GM23338 (cell line): ENCODE measurements around the gene OR52R1. TPM values are rescaled to one million over a fixed set of nuclear protein-coding genes. Genes with fewer than 3 reads are reported as not detected.

Experiments used
- ATAC-seq: fragments of 200-7000 bp; cut with Tn5 transposase; 3 replicates; pipeline ENCODE4 v1.9.1; 2020
- DNase-seq: peaks from one replicate; pipeline ENCODE4 v3.0.0-alpha.2; 2015; ENCODE audit warnings: low spot score
- H2AFZ ChIP-seq: fragments of 200-600 bp; sonication (generic); 2 replicates; pipeline ENCODE4 v1.8.0; 2016; ENCODE audit warnings: antibody characterized with exemption, mild to moderate bottlenecking, moderate library complexity
- H3F3A ChIP-seq: fragments of 200-600 bp; sonication (generic); replicated peaks from 2 replicates; pipeline ENCODE4 v1.8.0; 2017; ENCODE audit warnings: antibody characterized with exemption, mixed run types, low read depth
- H3K27ac ChIP-seq: fragments of 200-600 bp; sonication (generic); 2 replicates; pipeline ENCODE4 v1.6.1; 2016; ENCODE audit warnings: low read depth
- H3K27me3 ChIP-seq: fragments of 200-600 bp; sonication (generic); 2 replicates; pipeline ENCODE4 v1.8.0; 2016; ENCODE audit warnings: mild to moderate bottlenecking, mixed run types, moderate library complexity; ENCODE audit not compliant: insufficient read depth
- H3K36me3 ChIP-seq: fragments of 200-600 bp; sonication (generic); 2 replicates; pipeline ENCODE4 v1.8.0; 2016; ENCODE audit warnings: mild to moderate bottlenecking; ENCODE audit not compliant: insufficient read depth
- H3K4me1 ChIP-seq: fragments of 200-600 bp; sonication (generic); 2 replicates; pipeline ENCODE4 v1.8.0; 2016; ENCODE audit warnings: mild to moderate bottlenecking, moderate library complexity; ENCODE audit not compliant: insufficient read depth
- H3K4me2 ChIP-seq: fragments of 200-600 bp; sonication (generic); 2 replicates; pipeline ENCODE4 v1.7.1; 2017; ENCODE audit warnings: mixed run types
- H3K4me3 ChIP-seq: fragments of 200-600 bp; sonication (generic); 2 replicates; pipeline ENCODE4 v1.6.1; 2016; ENCODE audit warnings: mixed run types
- H3K79me2 ChIP-seq: fragments of 200-600 bp; sonication (generic); replicated peaks from 2 replicates; pipeline ENCODE4 v1.8.0; 2017; ENCODE audit warnings: mild to moderate bottlenecking; ENCODE audit not compliant: insufficient read depth
- H3K9me2 ChIP-seq: fragments of 200-600 bp; sonication (generic); 2 replicates; pipeline ENCODE4 v1.8.0; 2017; ENCODE audit not compliant: insufficient read depth
- H4K20me1 ChIP-seq: fragments of 200-600 bp; sonication (generic); replicated peaks from 2 replicates; pipeline ENCODE4 v1.8.0; 2017; ENCODE audit warnings: mild to moderate bottlenecking; ENCODE audit not compliant: insufficient read depth
- H3K27ac Mint-ChIP-seq: 2 replicates; pipeline ENCODE4 v1.8.0; 2020; ENCODE audit warnings: inconsistent platforms, mild to moderate bottlenecking, moderate library complexity, mixed read lengths
- H3K27me3 Mint-ChIP-seq: 3 replicates; pipeline ENCODE4 v1.8.0; 2022; ENCODE audit warnings: low read depth, mild to moderate bottlenecking, moderate library complexity, mixed read lengths, inconsistent platforms; ENCODE audit not compliant: insufficient read depth, poor library complexity
- H3K36me3 Mint-ChIP-seq: 3 replicates; pipeline ENCODE4 v1.8.0; 2021; ENCODE audit warnings: low read depth, mild to moderate bottlenecking, inconsistent platforms, moderate library complexity, mixed read lengths
- H3K4me1 Mint-ChIP-seq: 3 replicates; pipeline ENCODE4 v1.8.0; 2020; ENCODE audit warnings: mild to moderate bottlenecking, inconsistent platforms, mixed read lengths
- H3K4me3 Mint-ChIP-seq: 3 replicates; pipeline ENCODE4 v1.8.0; 2021; ENCODE audit warnings: moderate library complexity, mild to moderate bottlenecking, inconsistent platforms, mixed read lengths
- H3K9me3 Mint-ChIP-seq: 3 replicates; pipeline ENCODE4 v1.8.0; 2020; ENCODE audit warnings: moderate library complexity, mild to moderate bottlenecking, inconsistent platforms, mixed read lengths
- CREB1 ChIP-seq: fragments of 250-450 bp; sonication (Bioruptor Pico); IDR thresholded peaks from 2 replicates; pipeline ENCODE4 v1.5.0; 2020; ENCODE audit warnings: low read depth, mild to moderate bottlenecking, moderate library complexity
- EZH2 ChIP-seq: fragments of 200-600 bp; sonication (generic); IDR thresholded peaks from one replicate; pipeline ENCODE4 v1.8.0; 2017; ENCODE audit warnings: antibody characterized with exemption, mild to moderate bottlenecking, low read depth; ENCODE audit not compliant: unreplicated experiment
- EZH2phosphoT487 ChIP-seq: fragments of 200-600 bp; sonication (generic); IDR thresholded peaks from one replicate; pipeline ENCODE4 v1.8.1; 2018; ENCODE audit warnings: antibody characterized with exemption; ENCODE audit not compliant: unreplicated experiment
- JUNB ChIP-seq: IDR thresholded peaks from one replicate; pipeline ENCODE4 v1.6.1; 2016; ENCODE audit warnings: antibody characterized with exemption; ENCODE audit not compliant: unreplicated experiment
- NANOG ChIP-seq: IDR thresholded peaks from 2 replicates; pipeline ENCODE4 v1.6.1; 2016; ENCODE audit warnings: antibody characterized with exemption, borderline replicate concordance
- POLR2AphosphoS5 ChIP-seq: IDR thresholded peaks from 2 replicates; pipeline ENCODE4 v1.6.1; 2016; ENCODE audit warnings: antibody characterized with exemption, low read depth
- STAT1 ChIP-seq: IDR thresholded peaks from one replicate; pipeline ENCODE4 v1.6.1; 2016; ENCODE audit warnings: antibody characterized with exemption; ENCODE audit not compliant: unreplicated experiment
- ZNF114 ChIP-seq: fragments of 250-450 bp; sonication (Bioruptor Pico); IDR thresholded peaks from 2 replicates; pipeline ENCODE4 v1.5.0; 2020; ENCODE audit warnings: mild to moderate bottlenecking, moderate library complexity
- ZNF331 ChIP-seq: fragments of 250-450 bp; sonication (Bioruptor Pico); IDR thresholded peaks from 2 replicates; pipeline ENCODE4 v1.5.0; 2020; ENCODE audit warnings: low read depth, mild to moderate bottlenecking, moderate library complexity
- polyA plus RNA-seq: library from polyadenylated mRNA; unstranded; fragments of >200 nt; fragmentation: Nextera tagmentation; extraction: Ambion mirVana; gene quantifications from 2 replicates; pipeline ENCODE4 v1.2.1, GENCODE V29; 2016
- total RNA-seq: library from RNA; depleted of rRNA; stranded (reverse); fragments of >200 nt; shearing (Covaris generic); gene quantifications from 2 replicates; pipeline ENCODE4 v1.2.3, GENCODE V29; 2014
- TF ChIP-seq, protein P1 (sequence below), 2 experiments: fragments of 200-600 bp in 1 of 2; sonication (generic) in 1 of 2; conservative IDR thresholded peaks; 2 replicates each; pipeline versions ENCODE4 v1.5.1 to v1.6.1; 2016 to 2017; ENCODE audit warnings: antibody characterized with exemption in 2 of 2, low read depth in 2 of 2, mild to moderate bottlenecking in 2 of 2, moderate library complexity in 1 of 2
- TF ChIP-seq, protein P2 (sequence below): fragments of 250-450 bp; sonication (Bioruptor Pico); IDR thresholded peaks from 2 replicates; pipeline ENCODE4 v1.5.0; 2020; ENCODE audit warnings: mild to moderate bottlenecking, moderate library complexity
- TF ChIP-seq, protein P3 (sequence below): IDR thresholded peaks from 2 replicates; pipeline ENCODE4 v1.6.1; 2016; ENCODE audit warnings: antibody characterized with exemption
- TF ChIP-seq, protein P4 (sequence below): IDR thresholded peaks from one replicate; pipeline ENCODE4 v1.6.1; 2018; ENCODE audit warnings: antibody characterized with exemption; ENCODE audit not compliant: unreplicated experiment

OR52R1 gene
- total and polyA plus RNA-seq, 2 experiments from 2014 or later = not detected

DNA sequence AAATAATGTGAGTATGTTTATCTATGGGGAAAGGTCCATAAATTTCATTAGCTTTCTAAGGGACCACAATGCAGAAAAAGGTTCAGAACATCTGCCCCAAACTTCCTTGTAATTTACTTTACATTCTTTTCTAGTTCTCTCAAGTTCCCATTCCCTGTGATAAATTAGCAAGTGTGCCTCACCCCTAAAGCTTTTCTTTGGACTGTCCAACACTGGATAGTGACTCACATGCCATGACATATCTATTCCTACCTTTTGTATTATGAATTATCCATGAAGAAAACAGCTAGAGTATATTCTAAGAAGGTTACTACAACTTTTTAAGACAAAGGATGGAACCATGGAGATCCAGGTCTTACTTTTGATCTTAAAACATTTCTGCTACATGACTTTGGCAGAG is 36.1 kb downstream of the OR52R1 start (continued):
- TF ChIP-seq STAT1 = no peak
- TF ChIP-seq NANOG = no peak
- TF ChIP-seq CREB1 (CRISPR knock-in tag) = no peak
- TF ChIP-seq ZNF331 (CRISPR knock-in tag) = no peak
- no peak for TF ChIP-seq POLR2AphosphoS5

DNA sequence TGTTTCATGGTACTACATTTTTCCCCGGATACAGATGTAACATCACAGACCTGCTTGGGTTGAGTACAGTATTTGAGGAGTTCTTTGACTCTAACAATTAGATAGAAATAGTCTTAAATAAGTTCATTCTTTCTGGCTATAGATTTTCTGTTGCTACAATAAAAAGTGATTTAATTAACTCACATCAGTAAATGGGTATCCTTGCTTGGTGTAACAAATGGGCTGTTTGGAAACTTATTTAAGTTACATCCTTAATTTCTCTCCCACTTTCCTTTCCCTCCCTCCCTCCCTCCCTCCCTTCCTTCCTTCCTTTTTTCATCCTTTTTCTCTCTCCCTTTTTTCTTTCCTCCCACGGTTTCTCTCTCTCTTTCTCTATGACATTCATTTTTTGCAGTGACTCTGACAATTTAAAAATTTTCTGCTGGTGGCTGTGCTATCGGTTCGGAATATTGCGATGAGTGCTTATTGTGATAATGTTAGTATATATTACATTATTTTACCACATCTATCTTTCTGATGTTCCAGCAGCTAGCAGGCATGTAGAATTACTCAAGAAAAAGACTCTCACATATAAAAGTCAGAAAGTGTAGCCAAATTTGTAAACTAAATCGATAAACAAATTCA is 37.6 kb downstream of the OR52R1 start:
- no peaks in the 10 kb centered on the region for H3K4me1 Mint-ChIP-seq
- no peak overlapping the region for H3K27ac Mint-ChIP-seq
- H3K36me3 Mint-ChIP-seq = no peaks in the 10 kb centered on the region
- no peaks in the 10 kb centered on the region for H3K27me3 Mint-ChIP-seq
- H3K4me3 ChIP-seq = no peak overlapping the region
- H3K9me2 ChIP-seq = no peaks in the 10 kb centered on the region; the same call in 1 of the 2 replicates
- no peaks in the 10 kb centered on the region for H3K27me3 ChIP-seq
- H3K27ac ChIP-seq = no peak overlapping the region
- H3K9me3 Mint-ChIP-seq = no peaks in the 10 kb centered on the region
- H2AFZ ChIP-seq = no peak overlapping the region
- ATAC-seq (no peak), DNase-seq (no peak)
- H3K36me3 ChIP-seq = no peaks in the 10 kb centered on the region
- no peak overlapping the region for H3K4me2 ChIP-seq
- no peaks in the 10 kb centered on the region for H3K79me2 ChIP-seq
- H3K4me1 ChIP-seq = no peaks in the 10 kb centered on the region
- H3K4me3 Mint-ChIP-seq = no peak overlapping the region
- H4K20me1 ChIP-seq = no peaks in the 10 kb centered on the region
- H3F3A ChIP-seq = no peaks in the 10 kb centered on the region
- TF ChIP-seq POLR2AphosphoS5 (no peak), EZH2phosphoT487 (no peak), ZNF114 (no peak), JUNB (no peak), STAT1 (no peak), EZH2 (no peak), NANOG (no peak)
- TF ChIP-seq, protein P1, sequence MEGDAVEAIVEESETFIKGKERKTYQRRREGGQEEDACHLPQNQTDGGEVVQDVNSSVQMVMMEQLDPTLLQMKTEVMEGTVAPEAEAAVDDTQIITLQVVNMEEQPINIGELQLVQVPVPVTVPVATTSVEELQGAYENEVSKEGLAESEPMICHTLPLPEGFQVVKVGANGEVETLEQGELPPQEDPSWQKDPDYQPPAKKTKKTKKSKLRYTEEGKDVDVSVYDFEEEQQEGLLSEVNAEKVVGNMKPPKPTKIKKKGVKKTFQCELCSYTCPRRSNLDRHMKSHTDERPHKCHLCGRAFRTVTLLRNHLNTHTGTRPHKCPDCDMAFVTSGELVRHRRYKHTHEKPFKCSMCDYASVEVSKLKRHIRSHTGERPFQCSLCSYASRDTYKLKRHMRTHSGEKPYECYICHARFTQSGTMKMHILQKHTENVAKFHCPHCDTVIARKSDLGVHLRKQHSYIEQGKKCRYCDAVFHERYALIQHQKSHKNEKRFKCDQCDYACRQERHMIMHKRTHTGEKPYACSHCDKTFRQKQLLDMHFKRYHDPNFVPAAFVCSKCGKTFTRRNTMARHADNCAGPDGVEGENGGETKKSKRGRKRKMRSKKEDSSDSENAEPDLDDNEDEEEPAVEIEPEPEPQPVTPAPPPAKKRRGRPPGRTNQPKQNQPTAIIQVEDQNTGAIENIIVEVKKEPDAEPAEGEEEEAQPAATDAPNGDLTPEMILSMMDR (conservative IDR thresholded peaks at IDR 0.05; ENCODE audit: low read depth in 2 of 2) = no peak
- TF ChIP-seq, protein P2, sequence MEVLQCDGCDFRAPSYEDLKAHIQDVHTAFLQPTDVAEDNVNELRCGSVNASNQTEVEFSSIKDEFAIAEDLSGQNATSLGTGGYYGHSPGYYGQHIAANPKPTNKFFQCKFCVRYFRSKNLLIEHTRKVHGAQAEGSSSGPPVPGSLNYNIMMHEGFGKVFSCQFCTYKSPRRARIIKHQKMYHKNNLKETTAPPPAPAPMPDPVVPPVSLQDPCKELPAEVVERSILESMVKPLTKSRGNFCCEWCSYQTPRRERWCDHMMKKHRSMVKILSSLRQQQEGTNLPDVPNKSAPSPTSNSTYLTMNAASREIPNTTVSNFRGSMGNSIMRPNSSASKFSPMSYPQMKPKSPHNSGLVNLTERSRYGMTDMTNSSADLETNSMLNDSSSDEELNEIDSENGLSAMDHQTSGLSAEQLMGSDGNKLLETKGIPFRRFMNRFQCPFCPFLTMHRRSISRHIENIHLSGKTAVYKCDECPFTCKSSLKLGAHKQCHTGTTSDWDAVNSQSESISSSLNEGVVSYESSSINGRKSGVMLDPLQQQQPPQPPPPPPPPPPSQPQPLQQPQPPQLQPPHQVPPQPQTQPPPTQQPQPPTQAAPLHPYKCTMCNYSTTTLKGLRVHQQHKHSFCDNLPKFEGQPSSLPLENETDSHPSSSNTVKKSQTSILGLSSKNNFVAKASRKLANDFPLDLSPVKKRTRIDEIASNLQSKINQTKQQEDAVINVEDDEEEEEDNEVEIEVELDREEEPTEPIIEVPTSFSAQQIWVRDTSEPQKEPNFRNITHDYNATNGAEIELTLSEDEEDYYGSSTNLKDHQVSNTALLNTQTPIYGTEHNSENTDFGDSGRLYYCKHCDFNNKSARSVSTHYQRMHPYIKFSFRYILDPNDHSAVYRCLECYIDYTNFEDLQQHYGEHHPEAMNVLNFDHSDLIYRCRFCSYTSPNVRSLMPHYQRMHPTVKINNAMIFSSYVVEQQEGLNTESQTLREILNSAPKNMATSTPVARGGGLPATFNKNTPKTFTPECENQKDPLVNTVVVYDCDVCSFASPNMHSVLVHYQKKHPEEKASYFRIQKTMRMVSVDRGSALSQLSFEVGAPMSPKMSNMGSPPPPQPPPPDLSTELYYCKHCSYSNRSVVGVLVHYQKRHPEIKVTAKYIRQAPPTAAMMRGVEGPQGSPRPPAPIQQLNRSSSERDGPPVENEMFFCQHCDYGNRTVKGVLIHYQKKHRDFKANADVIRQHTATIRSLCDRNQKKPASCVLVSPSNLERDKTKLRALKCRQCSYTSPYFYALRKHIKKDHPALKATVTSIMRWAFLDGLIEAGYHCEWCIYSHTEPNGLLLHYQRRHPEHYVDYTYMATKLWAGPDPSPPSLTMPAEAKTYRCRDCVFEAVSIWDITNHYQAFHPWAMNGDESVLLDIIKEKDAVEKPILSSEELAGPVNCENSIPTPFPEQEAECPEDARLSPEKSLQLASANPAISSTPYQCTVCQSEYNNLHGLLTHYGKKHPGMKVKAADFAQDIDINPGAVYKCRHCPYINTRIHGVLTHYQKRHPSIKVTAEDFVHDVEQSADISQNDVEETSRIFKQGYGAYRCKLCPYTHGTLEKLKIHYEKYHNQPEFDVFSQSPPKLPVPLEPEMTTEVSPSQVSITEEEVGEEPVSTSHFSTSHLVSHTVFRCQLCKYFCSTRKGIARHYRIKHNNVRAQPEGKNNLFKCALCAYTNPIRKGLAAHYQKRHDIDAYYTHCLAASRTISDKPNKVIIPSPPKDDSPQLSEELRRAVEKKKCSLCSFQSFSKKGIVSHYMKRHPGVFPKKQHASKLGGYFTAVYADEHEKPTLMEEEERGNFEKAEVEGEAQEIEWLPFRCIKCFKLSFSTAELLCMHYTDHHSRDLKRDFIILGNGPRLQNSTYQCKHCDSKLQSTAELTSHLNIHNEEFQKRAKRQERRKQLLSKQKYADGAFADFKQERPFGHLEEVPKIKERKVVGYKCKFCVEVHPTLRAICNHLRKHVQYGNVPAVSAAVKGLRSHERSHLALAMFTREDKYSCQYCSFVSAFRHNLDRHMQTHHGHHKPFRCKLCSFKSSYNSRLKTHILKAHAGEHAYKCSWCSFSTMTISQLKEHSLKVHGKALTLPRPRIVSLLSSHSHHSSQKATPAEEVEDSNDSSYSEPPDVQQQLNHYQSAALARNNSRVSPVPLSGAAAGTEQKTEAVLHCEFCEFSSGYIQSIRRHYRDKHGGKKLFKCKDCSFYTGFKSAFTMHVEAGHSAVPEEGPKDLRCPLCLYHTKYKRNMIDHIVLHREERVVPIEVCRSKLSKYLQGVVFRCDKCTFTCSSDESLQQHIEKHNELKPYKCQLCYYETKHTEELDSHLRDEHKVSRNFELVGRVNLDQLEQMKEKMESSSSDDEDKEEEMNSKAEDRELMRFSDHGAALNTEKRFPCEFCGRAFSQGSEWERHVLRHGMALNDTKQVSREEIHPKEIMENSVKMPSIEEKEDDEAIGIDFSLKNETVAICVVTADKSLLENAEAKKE (CRISPR knock-in tag) = no peak
- TF ChIP-seq, protein P3, sequence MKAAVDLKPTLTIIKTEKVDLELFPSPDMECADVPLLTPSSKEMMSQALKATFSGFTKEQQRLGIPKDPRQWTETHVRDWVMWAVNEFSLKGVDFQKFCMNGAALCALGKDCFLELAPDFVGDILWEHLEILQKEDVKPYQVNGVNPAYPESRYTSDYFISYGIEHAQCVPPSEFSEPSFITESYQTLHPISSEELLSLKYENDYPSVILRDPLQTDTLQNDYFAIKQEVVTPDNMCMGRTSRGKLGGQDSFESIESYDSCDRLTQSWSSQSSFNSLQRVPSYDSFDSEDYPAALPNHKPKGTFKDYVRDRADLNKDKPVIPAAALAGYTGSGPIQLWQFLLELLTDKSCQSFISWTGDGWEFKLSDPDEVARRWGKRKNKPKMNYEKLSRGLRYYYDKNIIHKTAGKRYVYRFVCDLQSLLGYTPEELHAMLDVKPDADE = no peak
- TF ChIP-seq, protein P4, sequence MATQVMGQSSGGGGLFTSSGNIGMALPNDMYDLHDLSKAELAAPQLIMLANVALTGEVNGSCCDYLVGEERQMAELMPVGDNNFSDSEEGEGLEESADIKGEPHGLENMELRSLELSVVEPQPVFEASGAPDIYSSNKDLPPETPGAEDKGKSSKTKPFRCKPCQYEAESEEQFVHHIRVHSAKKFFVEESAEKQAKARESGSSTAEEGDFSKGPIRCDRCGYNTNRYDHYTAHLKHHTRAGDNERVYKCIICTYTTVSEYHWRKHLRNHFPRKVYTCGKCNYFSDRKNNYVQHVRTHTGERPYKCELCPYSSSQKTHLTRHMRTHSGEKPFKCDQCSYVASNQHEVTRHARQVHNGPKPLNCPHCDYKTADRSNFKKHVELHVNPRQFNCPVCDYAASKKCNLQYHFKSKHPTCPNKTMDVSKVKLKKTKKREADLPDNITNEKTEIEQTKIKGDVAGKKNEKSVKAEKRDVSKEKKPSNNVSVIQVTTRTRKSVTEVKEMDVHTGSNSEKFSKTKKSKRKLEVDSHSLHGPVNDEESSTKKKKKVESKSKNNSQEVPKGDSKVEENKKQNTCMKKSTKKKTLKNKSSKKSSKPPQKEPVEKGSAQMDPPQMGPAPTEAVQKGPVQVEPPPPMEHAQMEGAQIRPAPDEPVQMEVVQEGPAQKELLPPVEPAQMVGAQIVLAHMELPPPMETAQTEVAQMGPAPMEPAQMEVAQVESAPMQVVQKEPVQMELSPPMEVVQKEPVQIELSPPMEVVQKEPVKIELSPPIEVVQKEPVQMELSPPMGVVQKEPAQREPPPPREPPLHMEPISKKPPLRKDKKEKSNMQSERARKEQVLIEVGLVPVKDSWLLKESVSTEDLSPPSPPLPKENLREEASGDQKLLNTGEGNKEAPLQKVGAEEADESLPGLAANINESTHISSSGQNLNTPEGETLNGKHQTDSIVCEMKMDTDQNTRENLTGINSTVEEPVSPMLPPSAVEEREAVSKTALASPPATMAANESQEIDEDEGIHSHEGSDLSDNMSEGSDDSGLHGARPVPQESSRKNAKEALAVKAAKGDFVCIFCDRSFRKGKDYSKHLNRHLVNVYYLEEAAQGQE = no peak
